Transverse colon (tissue), 4 donors: ENCODE data around the gene FBXO46. TPM values are rescaled to one million over a fixed set of nuclear protein-coding genes. Genes with fewer than 3 reads are reported as not detected.

ENCODE experiments used
- DNase-seq: peaks from one replicate; pipeline ENCODE4 v3.0.0-alpha.2; 2019
- H3K27ac ChIP-seq, 4 donors: fragments of 200-600 bp; sonication (generic); 2 replicates each; pipeline ENCODE4 v1.5.1; 2016 to 2018; ENCODE audit warnings: inconsistent platforms in 4 of 4
- H3K27me3 ChIP-seq: fragments of 200-600 bp; sonication (generic); 2 replicates; pipeline ENCODE4 v1.5.1; 2017; ENCODE audit warnings: inconsistent platforms
- H3K36me3 ChIP-seq, 4 donors: fragments of 200-600 bp; sonication (generic); 2 replicates each; pipeline ENCODE4 v1.5.1; 2017 to 2019; ENCODE audit warnings: inconsistent platforms in 4 of 4
- H3K4me1 ChIP-seq, 4 donors: fragments of 200-600 bp; sonication (generic); 2 replicates each; pipeline ENCODE4 v1.5.1; 2017 to 2020; ENCODE audit warnings: inconsistent platforms in 4 of 4
- H3K4me3 ChIP-seq, 4 donors: fragments of 200-600 bp; sonication (generic); 1 replicate in 1 of 4; 2 replicates in 3 of 4; pipeline versions ENCODE4 v1.5.1 to v1.6.1; 2017 to 2019; ENCODE audit warnings: inconsistent platforms in 4 of 4
- H3K9me3 ChIP-seq, 2 donors: fragments of 200-600 bp; sonication (generic); 2 replicates each; pipeline ENCODE4 v1.5.1; 2017 to 2019; ENCODE audit warnings: inconsistent platforms in 2 of 2
- EP300 ChIP-seq: sonication (generic); formaldehyde crosslinking; IDR thresholded peaks from one replicate; pipeline ENCODE4 v1.6.1; 2017; ENCODE audit warnings: antibody characterized with exemption, low read depth
- POLR2A ChIP-seq: fragments of 450-650 bp; IDR thresholded peaks from one replicate; pipeline ENCODE4 v1.6.1; 2016; ENCODE audit warnings: antibody characterized with exemption, mild to moderate bottlenecking, moderate library complexity
- POLR2AphosphoS5 ChIP-seq, 3 donors: sonication (generic); formaldehyde crosslinking; IDR thresholded peaks; one replicate each; pipeline ENCODE4 v1.6.1; 2016; ENCODE audit warnings: antibody characterized with exemption in 3 of 3
- WGBS, 2 donors: methylation state at CpG; one replicate each; pipeline ENCODE4 v1.1.5; 2018; ENCODE audit warnings: low coverage in 1 of 2; 5-methylcytosine and 5-hydroxymethylcytosine counted together
- in situ Hi-C, 4 donors: fragments of 200-750 bp; cut with MboI; loops; one replicate each; pipeline versions ENCODE4 v1.15.0 to v1.15.1; 2017; ENCODE audit warnings: low sequenced_read_pairs in 3 of 4, low pct_ligation_motif_present in 1 of 4, low pct_unique_long_range_greater_than_20kb in 1 of 4
- intact Hi-C: fragments of 100-400 bp; cut with DNase I; formaldehyde crosslinking; loops from one replicate; pipeline ENCODE4 v1.15.1; 2023; ENCODE audit warnings: low total_unique reads
- total RNA-seq, 4 donors: library from RNA; depleted of rRNA; stranded (reverse); fragments of >200 nt; gene quantifications; one replicate each; pipeline ENCODE4 v1.1.0, GENCODE V29; 2016
- TF ChIP-seq, protein P1 (sequence below), 5 experiments: fragments of 200-600 bp in 3 of 5; fragments of 450-650 bp in 2 of 5; sonication (generic) in 3 of 5; IDR thresholded peaks; 1 replicate in 2 of 5; 2 replicates in 3 of 5; pipeline ENCODE4 v1.5.1; 2016 to 2017; ENCODE audit warnings: antibody characterized with exemption in 5 of 5, inconsistent platforms in 3 of 5, mild to moderate bottlenecking in 2 of 5, moderate library complexity in 1 of 5

FBXO46 gene
- total RNA-seq, 4 donors from 2014 or later, result 14.1 to 40.8 (median 19.6) TPM

DNA sequence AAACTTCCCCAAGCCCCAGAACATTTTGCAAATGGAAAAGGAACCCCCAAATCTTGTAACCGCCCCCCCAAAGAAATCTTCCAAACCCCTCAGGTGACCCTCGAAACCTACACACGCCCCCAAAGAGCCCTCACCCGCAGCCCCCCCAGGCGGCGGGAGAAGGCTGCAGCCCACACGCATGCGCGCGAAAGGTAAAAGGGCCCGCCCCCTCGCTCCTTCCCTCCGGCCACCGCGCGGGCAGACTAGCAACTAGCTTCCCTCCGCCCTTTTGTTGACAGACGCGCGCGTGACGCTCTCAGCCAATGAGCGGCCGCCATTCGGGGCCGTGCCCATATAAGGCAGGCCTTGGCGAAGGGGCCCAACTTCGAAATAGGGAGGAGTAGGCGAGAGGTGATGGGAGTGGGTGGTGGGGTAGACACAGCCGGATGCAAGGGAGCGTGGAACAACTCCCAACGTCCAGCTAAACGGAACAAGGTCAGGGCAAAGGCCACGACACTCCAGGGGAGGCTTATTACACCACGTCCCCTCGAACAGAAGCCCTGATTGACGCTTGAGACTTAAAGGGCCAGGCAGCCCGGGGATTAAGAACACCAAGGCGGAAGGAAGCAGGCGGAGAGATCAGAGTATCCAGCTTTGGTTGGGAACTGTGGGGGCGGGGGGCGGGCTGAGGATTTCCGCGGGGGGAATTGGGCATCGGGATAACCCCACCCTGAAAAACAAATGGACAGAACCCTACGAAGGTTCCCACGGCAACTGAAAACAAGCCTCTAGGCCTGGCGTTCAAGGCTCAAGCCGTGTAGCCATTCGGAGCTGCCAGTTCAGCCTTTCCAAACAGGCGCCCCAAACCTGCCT lies 13.3 kb downstream of the FBXO46 start:
- H3K27ac ChIP-seq, result peak overlapping the region; percentile 89 to 95 (median 93)
- H3K9me3 ChIP-seq, result no peaks in the 10 kb centered on the region
- H3K27me3 ChIP-seq, result no peaks in the 10 kb centered on the region
- H3K4me1 ChIP-seq, result peaks cover 11 to 41% (median 22%) of the 10 kb centered on the region in 4 donors
- peak; percentile 99 for DNase-seq
- H3K4me3 ChIP-seq, result peak overlapping the region; percentile 47 to 79 (median 60)
- WGBS, 2 donors, result 1% methylated on average over 51 of the region's 51 CpGs; no CpG with 5 or more reads in 1 of the 2 donors
- intact Hi-C loops, result loop anchor here (10.0 kb wide), 1 partner anchor 47 kb away; the partner anchor contains the start of gene SIX5
- in situ Hi-C loops, result no loop called here
- TF ChIP-seq POLR2A, result peak; percentile 67
- TF ChIP-seq EP300, result peak; percentile 92
- TF ChIP-seq, protein P1, sequence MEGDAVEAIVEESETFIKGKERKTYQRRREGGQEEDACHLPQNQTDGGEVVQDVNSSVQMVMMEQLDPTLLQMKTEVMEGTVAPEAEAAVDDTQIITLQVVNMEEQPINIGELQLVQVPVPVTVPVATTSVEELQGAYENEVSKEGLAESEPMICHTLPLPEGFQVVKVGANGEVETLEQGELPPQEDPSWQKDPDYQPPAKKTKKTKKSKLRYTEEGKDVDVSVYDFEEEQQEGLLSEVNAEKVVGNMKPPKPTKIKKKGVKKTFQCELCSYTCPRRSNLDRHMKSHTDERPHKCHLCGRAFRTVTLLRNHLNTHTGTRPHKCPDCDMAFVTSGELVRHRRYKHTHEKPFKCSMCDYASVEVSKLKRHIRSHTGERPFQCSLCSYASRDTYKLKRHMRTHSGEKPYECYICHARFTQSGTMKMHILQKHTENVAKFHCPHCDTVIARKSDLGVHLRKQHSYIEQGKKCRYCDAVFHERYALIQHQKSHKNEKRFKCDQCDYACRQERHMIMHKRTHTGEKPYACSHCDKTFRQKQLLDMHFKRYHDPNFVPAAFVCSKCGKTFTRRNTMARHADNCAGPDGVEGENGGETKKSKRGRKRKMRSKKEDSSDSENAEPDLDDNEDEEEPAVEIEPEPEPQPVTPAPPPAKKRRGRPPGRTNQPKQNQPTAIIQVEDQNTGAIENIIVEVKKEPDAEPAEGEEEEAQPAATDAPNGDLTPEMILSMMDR (IDR thresholded peaks at IDR 0.05), result peak in 2 of 5 experiments; percentile 34 to 50
- peak; percentile 85 to 92 (median 91) for TF ChIP-seq POLR2AphosphoS5 (IDR thresholded peaks at IDR 0.05)
- peaks cover 0 to 8% (median 0%) of the 10 kb centered on the region in 4 donors for H3K36me3 ChIP-seq

DNA sequence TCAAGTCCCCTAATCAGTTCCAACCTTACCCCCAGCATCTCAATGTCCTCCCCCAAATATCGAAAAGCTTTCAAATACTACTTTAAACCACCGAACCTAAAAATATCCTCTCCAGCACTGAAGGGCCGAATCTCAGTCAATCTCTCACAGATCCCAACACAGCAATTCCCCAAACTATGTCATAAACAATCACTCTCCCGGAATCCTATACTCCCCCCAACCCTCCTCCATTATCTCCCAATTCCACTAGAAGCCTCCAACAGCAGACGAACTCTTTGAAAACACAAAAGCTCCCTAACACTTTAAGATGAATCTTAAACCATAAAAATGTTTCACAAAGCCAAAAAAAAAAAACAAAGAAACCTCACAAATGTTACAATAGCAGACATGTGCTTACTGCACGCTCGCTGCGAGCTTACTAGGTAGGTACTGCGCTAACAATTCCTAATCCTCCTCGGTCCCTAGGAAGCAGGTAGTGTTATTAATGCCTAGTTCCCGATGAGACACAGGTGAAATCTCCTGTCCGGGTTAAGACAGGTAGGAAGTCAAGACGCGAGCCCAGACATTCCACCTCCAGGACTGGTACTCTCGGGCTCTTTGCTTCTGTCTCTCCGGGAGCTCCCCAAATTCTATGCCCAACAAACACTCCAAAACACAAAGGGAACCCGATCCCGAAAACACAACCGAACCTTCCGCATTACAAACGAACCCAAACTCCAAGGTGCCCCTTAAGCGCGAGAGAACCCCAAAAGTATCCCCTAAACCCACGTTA lies 14.2 kb downstream of the FBXO46 start:
- intact Hi-C loops, result loop anchor here (10.0 kb wide), 1 partner anchor 48 kb away; the partner anchor contains the start of gene SIX5

DNA sequence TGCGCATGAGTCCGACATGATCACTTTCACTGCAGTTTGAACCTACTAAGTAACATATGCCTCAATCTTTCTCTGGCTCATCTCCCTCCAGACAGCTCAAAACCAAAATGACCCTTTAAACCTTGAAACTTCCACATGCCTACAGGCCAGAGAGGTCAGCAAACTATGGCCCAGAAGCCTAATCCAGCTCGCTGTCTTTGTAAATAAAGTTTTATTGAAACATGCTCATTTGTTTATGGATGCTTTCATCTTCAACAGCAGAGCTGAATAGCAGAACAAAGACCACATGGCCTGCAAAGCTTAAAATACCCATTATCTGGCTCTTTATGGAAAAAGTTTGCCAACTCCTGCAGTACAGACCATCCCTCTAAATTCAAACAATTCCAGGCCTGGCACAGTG lies 15.6 kb downstream of the FBXO46 start:
- Histone ChIP-seq H3K36me3 (peaks cover 0 to 18% (median 0%) of the 10 kb centered on the region in 4 donors), H3K27ac (no peak overlapping the region), H3K4me3 (no peak overlapping the region), H3K27me3 (no peaks in the 10 kb centered on the region), H3K9me3 (no peaks in the 10 kb centered on the region), H3K4me1 (peaks cover 11 to 29% (median 15%) of the 10 kb centered on the region in 4 donors)
- TF ChIP-seq POLR2A, result no peak
- TF ChIP-seq POLR2AphosphoS5 (IDR thresholded peaks at IDR 0.05), result no peak
- TF ChIP-seq, protein P1 (IDR thresholded peaks at IDR 0.05), result no peak
- TF ChIP-seq EP300, result no peak
- WGBS, 2 donors, result 83% methylated on average over 3 of the region's 3 CpGs; no CpG with 5 or more reads in 1 of the 2 donors
- in situ Hi-C loops, result no loop called here
- intact Hi-C loops, result loop anchor here (10.0 kb wide), 1 partner anchor 50 kb away; the partner anchor contains the start of gene SIX5
- DNase-seq, result no peak

More for the DNA sequence above, 14.2 kb downstream of the FBXO46 start:
- no peaks in the 10 kb centered on the region for H3K9me3 ChIP-seq
- H3K27ac ChIP-seq, result peak overlapping the region; percentile 89 to 95 (median 93)
- H3K4me3 ChIP-seq, result peak overlapping the region; percentile 47 to 79 (median 60)
- H3K36me3 ChIP-seq, result peaks cover 0 to 16% (median 0%) of the 10 kb centered on the region in 4 donors
- H3K27me3 ChIP-seq, result no peaks in the 10 kb centered on the region
- WGBS, 2 donors, result 0 to 1% methylated on average over 3 to 24 of the region's 24 CpGs
- TF ChIP-seq POLR2AphosphoS5 (IDR thresholded peaks at IDR 0.05) (no peak), EP300 (no peak), POLR2A (no peak)
- TF ChIP-seq, protein P1 (IDR thresholded peaks at IDR 0.05), result no peak
- peak; percentile 51 for DNase-seq
- in situ Hi-C loops, result no loop called here
- peaks cover 11 to 34% (median 17%) of the 10 kb centered on the region in 4 donors for H3K4me1 ChIP-seq
